Activated T-cell treated with anti-CD3 and anti-CD28 coated beads, Interleukin-2, amount 50 U/mL, for 1 hour (primary cell): ENCODE data around the gene ALG8.
A peak's percentile ranks its signal among the peaks of the same experiment; 100 is the strongest.
"Not testable (repeated sequence)": the region's sequence is repeated elsewhere in the genome, so short reads cannot be mapped to it uniquely, and the experiment has no call there.

Experiments
- DNase-seq: peaks from one replicate; pipeline ENCODE4 v3.0.0-alpha.2; 2020

The ALG8 gene

GRCh38 chr11:78139422-78140391 is at the start of gene ALG8:
TSS of gene ALG8 (minus strand) at chr11:78139626. CDS start at chr11:78139588, 38 bp downstream.
- DNase-seq, result peak; percentile 98

- peak; percentile 90 for DNase-seq
Observed at GRCh38 chr11:78188286-78189173, 49.1 kb upstream of the ALG8 start, which contains the start of the genes KCTD21 and USP35. TSS of gene KCTD21 (minus strand) at chr11:78188626. CDS start at chr11:78174554, 14,072 bp downstream. TSS of gene USP35 (plus strand) at chr11:78188919. CDS start at chr11:78196246, 7,327 bp downstream.

GRCh38 chr11:78187366-78188285 is 48.2 kb upstream of the ALG8 start:
- peak; percentile 79 for DNase-seq

GRCh38 chr11:78181185-78181584 is 41.8 kb upstream of the ALG8 start:
- DNase-seq, result no peak

GRCh38 chr11:78180751-78181150 is 41.3 kb upstream of the ALG8 start:
- DNase-seq, result no peak

GRCh38 chr11:78179459-78180071 is 40.1 kb upstream of the ALG8 start:
- DNase-seq, result no peak

- DNase-seq, result no peak
Observed at GRCh38 chr11:78177216-78177615, 37.8 kb upstream of the ALG8 start.

GRCh38 chr11:78176605-78177141 is 37.2 kb upstream of the ALG8 start:
- no peak for DNase-seq

GRCh38 chr11:78175862-78176261 is 36.4 kb upstream of the ALG8 start:
- DNase-seq, result not testable (repeated sequence)

GRCh38 chr11:78171951-78172350 is 32.5 kb upstream of the ALG8 start:
- DNase-seq, result no peak

GRCh38 chr11:78170874-78171549 is 31.6 kb upstream of the ALG8 start:
- DNase-seq, result no peak

- DNase-seq, result no peak
Observed at GRCh38 chr11:78170413-78170812, 31.0 kb upstream of the ALG8 start.

GRCh38 chr11:78168539-78169477 is 29.4 kb upstream of the ALG8 start:
- DNase-seq, result no peak

- DNase-seq, result no peak
Observed at GRCh38 chr11:78166855-78167469, 27.5 kb upstream of the ALG8 start.

GRCh38 chr11:78164471-78164870 is 25.0 kb upstream of the ALG8 start:
- DNase-seq, result no peak

GRCh38 chr11:78163828-78164227 is 24.4 kb upstream of the ALG8 start:
- no peak for DNase-seq

- no peak for DNase-seq
Observed at GRCh38 chr11:78161962-78162371, 22.5 kb upstream of the ALG8 start.

- DNase-seq, result no peak
Observed at GRCh38 chr11:78161346-78161745, 21.9 kb upstream of the ALG8 start.

GRCh38 chr11:78160557-78160956 is 21.1 kb upstream of the ALG8 start:
- DNase-seq, result no peak
